AG04450 (cell line): ENCODE measurements around the gene SUMO1. TPM values are rescaled to one million over a fixed set of nuclear protein-coding genes. Genes with fewer than 3 reads are reported as not detected.
"Not testable (repeated sequence)": the region's sequence is repeated elsewhere in the genome, so short reads cannot be mapped to it uniquely, and the experiment has no call there.

Source experiments
- CTCF ChIA-PET: fragments of 300-600, 350-600 bp; formaldehyde crosslinking; extraction: SDS; loops from one replicate; lab custom pipeline; 2022; ENCODE audit warnings: antibody characterized with exemption, inconsistent platforms; lab: Charles Lee
- POLR2A ChIA-PET: fragments of 350-600 bp; formaldehyde crosslinking; extraction: SDS; loops from one replicate; lab custom pipeline; 2021; ENCODE audit warnings: antibody characterized with exemption, inconsistent platforms; lab: Yijun Ruan, JAX
- DNase-seq: peaks from one replicate; pipeline ENCODE4 v3.0.0-alpha.2; 2011; ENCODE audit warnings: low read depth, low spot score
- H3K27ac ChIP-seq: one replicate; pipeline ENCODE4 v1.5.1; 2012; ENCODE audit warnings: low read depth, low read length, control low read depth
- H3K27me3 ChIP-seq: one replicate; pipeline ENCODE4 v1.6.0; 2012; ENCODE audit warnings: low read length; ENCODE audit not compliant: control insufficient read depth, insufficient read depth
- H3K4me3 ChIP-seq: 2 replicates; pipeline ENCODE4 v1.5.1; 2011; ENCODE audit warnings: mild to moderate bottlenecking, low read depth, low read length, control low read depth
- H3K9me3 ChIP-seq: 2 replicates; pipeline ENCODE4 v1.5.1; 2012; ENCODE audit warnings: low read length; ENCODE audit not compliant: control insufficient read depth, insufficient read depth
- CTCF ChIP-seq: IDR thresholded peaks from 2 replicates; pipeline ENCODE4 v1.5.1; 2011; ENCODE audit warnings: low read depth, low read length, control low read depth, inconsistent platforms
- polyA minus RNA-seq: library from RNA; depleted of rRNA, polyadenylated mRNA; stranded (reverse); fragments of >200 nt; gene quantifications from 2 replicates; pipeline ENCODE4 v1.2.3, GENCODE V29; 2011; rRNA and poly(A)+ RNA removed
- polyA plus RNA-seq: library from polyadenylated mRNA; depleted of rRNA; stranded (reverse); fragments of >200 nt; gene quantifications from 2 replicates; pipeline ENCODE4 v1.2.3, GENCODE V29; 2011; rRNA removed

SUMO1 gene
- polyA plus RNA-seq (138 and 192 TPM in 2 replicates), polyA minus RNA-seq (48.5 and 82.6 TPM in 2 replicates)

GRCh38 chr2:202238234-202239197, at the start of gene SUMO1:
TSS of gene SUMO1 (minus strand) at chr2:202238597. CDS start at chr2:202238451, 146 bp downstream.
- DNase-seq = no peak
- Histone ChIP-seq H3K4me3 (peak within 1 kb of the TSS; percentile 88), H3K27me3 (no peaks in the 10 kb centered on the region), H3K27ac (peak within 1 kb of the TSS; percentile 80), H3K9me3 (no peaks in the 10 kb centered on the region; the same call in 1 of the 2 replicates)
- CTCF ChIA-PET = interaction anchor here (0.9 kb wide), 1 partner anchor 378 kb away, joined by 3 read pairs; no protein-coding TSS in a partner anchor
- TF ChIP-seq CTCF = no peak
- POLR2A ChIA-PET = interaction anchor here (0.9 to 1.5 kb wide), 2 partner anchors 8 to 16 kb away, joined by 3 read pairs; no protein-coding TSS in a partner anchor

GRCh38 chr2:202286595-202286994, 48.2 kb upstream of the SUMO1 start:
- Histone ChIP-seq H3K27ac (no peak overlapping the region), H3K9me3 (no peaks in the 10 kb centered on the region), H3K27me3 (no peaks in the 10 kb centered on the region), H3K4me3 (no peak overlapping the region)
- no peak for TF ChIP-seq CTCF
- ChIA-PET CTCF (interaction anchor here (0.7 kb wide), 1 partner anchor 88 kb away, joined by 3 read pairs; no protein-coding TSS in a partner anchor), POLR2A (interaction anchor here (0.6 to 0.8 kb wide), 2 partner anchors 9 to 87 kb away, joined by 3 to 6 read pairs; no protein-coding TSS in a partner anchor)
- no peak for DNase-seq

- H3K9me3 ChIP-seq = no peaks in the 10 kb centered on the region; the same call in 1 of the 2 replicates
- ChIA-PET CTCF (interaction anchor here (0.6 to 2.8 kb wide), 15 partner anchors 9 to 418 kb away, joined by 3 to 15 read pairs (median 3); no protein-coding TSS in a partner anchor), POLR2A (interaction anchor here (0.7 kb wide), 1 partner anchor 423 kb away, joined by 3 read pairs; no protein-coding TSS in a partner anchor)
- no peak for DNase-seq
- H3K27me3 ChIP-seq = no peaks in the 10 kb centered on the region
- no peak overlapping the region for H3K4me3 ChIP-seq
- no peak overlapping the region for H3K27ac ChIP-seq
- peak; percentile 75 for TF ChIP-seq CTCF
Measured at GRCh38 chr2:202278944-202279343, 40.5 kb upstream of the SUMO1 start.

GRCh38 chr2:202278036-202278760, 39.8 kb upstream of the SUMO1 start:
- Histone ChIP-seq H3K27me3 (no peaks in the 10 kb centered on the region), H3K4me3 (no peak overlapping the region), H3K27ac (no peak overlapping the region), H3K9me3 (no peaks in the 10 kb centered on the region; the same call in 1 of the 2 replicates)
- CTCF ChIA-PET = interaction anchor here (0.5 to 2.8 kb wide), 13 partner anchors 9 to 251 kb away, joined by 3 to 15 read pairs (median 4); no protein-coding TSS in a partner anchor
- no peak for TF ChIP-seq CTCF
- DNase-seq = no peak
- POLR2A ChIA-PET = no interaction called here

- POLR2A ChIA-PET, H3K4me3 ChIP-seq, H3K27me3 ChIP-seq, DNase-seq, H3K9me3 ChIP-seq: not testable (repeated sequence)
- peak overlapping the region; percentile 65 for H3K27ac ChIP-seq
- CTCF ChIA-PET = interaction anchor here (0.6 kb wide), 1 partner anchor 464 kb away, joined by 7 read pairs; no protein-coding TSS in a partner anchor
Measured at GRCh38 chr2:202276078-202276720, 37.8 kb upstream of the SUMO1 start.
